RWPE2 (cell line): ENCODE results near the gene PTPRN2.

Source experiments
- ATAC-seq: fragments of 200-7000 bp; cut with Tn5 transposase; 3 replicates; pipeline ENCODE4 v1.9.1; 2021; ENCODE audit warnings: low read depth
- DNase-seq: peaks from one replicate; pipeline ENCODE4 v3.0.0-alpha.2; 2020; ENCODE audit warnings: low spot score
- H3K27ac ChIP-seq: fragments of 450-650 bp; 2 replicates; pipeline ENCODE4 v1.5.1; 2017; ENCODE audit warnings: mild to moderate bottlenecking; ENCODE audit not compliant: poor library complexity, severe bottlenecking
- H3K27me3 ChIP-seq: fragments of 250-450 bp; sonication (Bioruptor Pico); 2 replicates; pipeline ENCODE4 v1.5.1; 2021; ENCODE audit warnings: mild to moderate bottlenecking, moderate library complexity; ENCODE audit not compliant: insufficient read depth, poor library complexity, severe bottlenecking
- H3K36me3 ChIP-seq: fragments of 250-450 bp; sonication (Bioruptor Pico); 2 replicates; pipeline ENCODE4 v1.5.1; 2020; ENCODE audit warnings: low read depth, mild to moderate bottlenecking, moderate library complexity
- H3K4me1 ChIP-seq: fragments of 250-450 bp; sonication (Bioruptor Pico); 2 replicates; pipeline ENCODE4 v1.5.1; 2021; ENCODE audit warnings: mild to moderate bottlenecking, moderate library complexity; ENCODE audit not compliant: insufficient read depth, poor library complexity, severe bottlenecking
- H3K4me3 ChIP-seq: fragments of 250-450 bp; sonication (Bioruptor Pico); 2 replicates; pipeline ENCODE4 v1.5.1; 2021; ENCODE audit warnings: mild to moderate bottlenecking, moderate library complexity; ENCODE audit not compliant: severe bottlenecking
- H3K9me3 ChIP-seq: fragments of 250-450 bp; sonication (Bioruptor Pico); 2 replicates; pipeline ENCODE4 v1.5.1; 2021; ENCODE audit warnings: mild to moderate bottlenecking, moderate library complexity; ENCODE audit not compliant: severe bottlenecking
- CTCF ChIP-seq: fragments of 450-650 bp; IDR thresholded peaks from one replicate; pipeline ENCODE4 v1.5.1; 2017; ENCODE audit warnings: mild to moderate bottlenecking, moderate library complexity; ENCODE audit not compliant: poor library complexity, severe bottlenecking

The PTPRN2 gene

GRCh38 chr7:157497744-157498651, 1089.6 kb downstream of the PTPRN2 start:
- Histone ChIP-seq H3K4me1 (no peaks in the 10 kb centered on the region), H3K27ac (no peak overlapping the region), H3K27me3 (no peaks in the 10 kb centered on the region), H3K36me3 (no peaks in the 10 kb centered on the region), H3K4me3 (no peak overlapping the region), H3K9me3 (no peaks in the 10 kb centered on the region)
- DNase-seq, result no peak
- TF ChIP-seq CTCF, result no peak
- no peak for ATAC-seq

GRCh38 chr7:157497367-157497743, 1090.3 kb downstream of the PTPRN2 start:
- no peaks in the 10 kb centered on the region for H3K36me3 ChIP-seq
- no peaks in the 10 kb centered on the region for H3K4me1 ChIP-seq
- no peak overlapping the region for H3K4me3 ChIP-seq
- no peak for DNase-seq
- no peaks in the 10 kb centered on the region for H3K27me3 ChIP-seq
- H3K27ac ChIP-seq, result no peak overlapping the region
- no peak for TF ChIP-seq CTCF
- no peak for ATAC-seq
- no peaks in the 10 kb centered on the region for H3K9me3 ChIP-seq

DNA sequence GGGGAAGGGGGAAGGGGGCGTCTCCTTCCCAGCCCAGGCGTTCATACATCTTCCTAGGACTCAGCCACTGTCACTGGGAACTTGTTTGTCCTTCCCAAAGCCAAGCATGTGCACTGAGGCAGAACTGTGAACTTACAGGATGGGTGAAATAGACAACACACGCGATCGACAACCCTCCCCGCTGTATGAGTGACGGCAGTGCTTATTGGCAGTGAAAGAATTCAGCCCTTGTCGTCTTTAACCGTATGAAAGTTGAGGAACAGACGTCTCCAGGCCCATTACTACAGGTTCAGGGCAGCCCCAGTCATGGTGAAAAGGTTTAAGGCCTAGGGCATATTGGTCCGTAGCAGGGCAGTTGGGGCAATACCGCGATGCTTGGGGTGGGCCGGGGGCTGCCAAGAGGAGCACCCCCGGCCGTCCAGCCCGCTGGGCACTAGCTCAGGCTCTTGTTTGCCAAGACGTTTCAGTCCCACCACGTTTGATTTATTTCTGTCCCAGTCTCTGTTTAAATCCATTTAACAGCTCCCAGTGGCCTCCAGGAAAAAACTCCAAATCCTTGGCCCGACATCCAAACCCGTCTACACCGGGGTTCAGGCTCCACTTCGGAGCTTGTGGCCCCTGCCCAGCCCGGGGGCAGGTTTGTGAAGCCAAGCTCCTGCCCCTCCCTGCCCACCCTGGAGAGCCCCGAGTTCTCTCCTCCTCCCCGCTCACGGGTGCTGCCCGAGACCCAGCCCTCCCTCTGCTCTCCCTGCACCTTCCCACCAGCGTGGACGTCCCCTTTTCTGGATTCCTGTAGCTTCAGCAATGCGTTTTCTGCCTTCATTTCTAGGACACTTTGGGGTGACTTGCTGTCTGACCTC, 1091.0 kb downstream of the PTPRN2 start:
- no peaks in the 10 kb centered on the region for H3K9me3 ChIP-seq
- H3K4me1 ChIP-seq, result no peaks in the 10 kb centered on the region
- TF ChIP-seq CTCF, result no peak
- no peaks in the 10 kb centered on the region for H3K27me3 ChIP-seq
- H3K27ac ChIP-seq, result no peak overlapping the region
- DNase-seq (no peak), ATAC-seq (no peak)
- H3K4me3 ChIP-seq, result no peak overlapping the region
- H3K36me3 ChIP-seq, result no peaks in the 10 kb centered on the region

GRCh38 chr7:157495594-157495993, 1092.0 kb downstream of the PTPRN2 start:
- Histone ChIP-seq H3K4me3 (no peak overlapping the region), H3K9me3 (no peaks in the 10 kb centered on the region), H3K36me3 (no peaks in the 10 kb centered on the region), H3K27me3 (no peaks in the 10 kb centered on the region), H3K27ac (no peak overlapping the region), H3K4me1 (peaks cover 4% of the 10 kb centered on the region)
- no peak for TF ChIP-seq CTCF
- ATAC-seq (no peak), DNase-seq (no peak)
